HEK293 (cell line): Measurements from ENCODE around the gene SLC35E4.

Experiments used
- REPIN1 ChIP-seq: fragments of 450-650 bp; formaldehyde crosslinking; IDR thresholded peaks from 2 replicates; pipeline ENCODE4 v1.5.1; 2017; ENCODE audit warnings: missing biosample characterization, missing genetic modification characterization, low read depth
- TF ChIP-seq, protein P1 (sequence below): fragments of 450-650 bp; formaldehyde crosslinking; IDR thresholded peaks from 2 replicates; pipeline ENCODE4 v1.5.1; 2016; ENCODE audit warnings: missing biosample characterization, missing genetic modification characterization

GRCh38 chr22:30598986-30599385 lies 36.6 kb upstream of the SLC35E4 start:
- TF ChIP-seq, protein P1, sequence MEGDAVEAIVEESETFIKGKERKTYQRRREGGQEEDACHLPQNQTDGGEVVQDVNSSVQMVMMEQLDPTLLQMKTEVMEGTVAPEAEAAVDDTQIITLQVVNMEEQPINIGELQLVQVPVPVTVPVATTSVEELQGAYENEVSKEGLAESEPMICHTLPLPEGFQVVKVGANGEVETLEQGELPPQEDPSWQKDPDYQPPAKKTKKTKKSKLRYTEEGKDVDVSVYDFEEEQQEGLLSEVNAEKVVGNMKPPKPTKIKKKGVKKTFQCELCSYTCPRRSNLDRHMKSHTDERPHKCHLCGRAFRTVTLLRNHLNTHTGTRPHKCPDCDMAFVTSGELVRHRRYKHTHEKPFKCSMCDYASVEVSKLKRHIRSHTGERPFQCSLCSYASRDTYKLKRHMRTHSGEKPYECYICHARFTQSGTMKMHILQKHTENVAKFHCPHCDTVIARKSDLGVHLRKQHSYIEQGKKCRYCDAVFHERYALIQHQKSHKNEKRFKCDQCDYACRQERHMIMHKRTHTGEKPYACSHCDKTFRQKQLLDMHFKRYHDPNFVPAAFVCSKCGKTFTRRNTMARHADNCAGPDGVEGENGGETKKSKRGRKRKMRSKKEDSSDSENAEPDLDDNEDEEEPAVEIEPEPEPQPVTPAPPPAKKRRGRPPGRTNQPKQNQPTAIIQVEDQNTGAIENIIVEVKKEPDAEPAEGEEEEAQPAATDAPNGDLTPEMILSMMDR (tag by site-specific recombination), result no peak
- no peak for TF ChIP-seq REPIN1 (tag by site-specific recombination)
